B cell (primary cell): ENCODE measurements around the gene CTNNA2. TPM values are rescaled to one million over a fixed set of nuclear protein-coding genes. Genes with fewer than 3 reads are reported as not detected.

Experiments
- ATAC-seq: fragments of 200-7000 bp; cut with Tn5 transposase; one replicate; pipeline ENCODE4 v1.10.0; 2021; ENCODE audit warnings: low read depth, mild to moderate bottlenecking, moderate number of reproducible peaks, moderate library complexity
- CTCF ChIA-PET: fragments of 350-600 bp; sonication (Branson Sonifier 250); formaldehyde crosslinking; loops from one replicate; lab custom pipeline; 2021; ENCODE audit warnings: antibody characterized with exemption, inconsistent platforms; lab: Charles Lee
- POLR2A ChIA-PET: fragments of 350-600 bp; sonication (Branson Sonifier 250); formaldehyde crosslinking; loops from one replicate; lab custom pipeline; 2021; ENCODE audit warnings: antibody characterized with exemption; lab: Charles Lee
- DNase-seq: peaks from one replicate; pipeline ENCODE4 v3.0.0; 2013
- H2AFZ ChIP-seq: 2 replicates; pipeline ENCODE4 v1.6.1; 2012; ENCODE audit warnings: mild to moderate bottlenecking, low read depth, low read length; ENCODE audit not compliant: insufficient read depth, poor library complexity, severe bottlenecking
- H3K27ac ChIP-seq, 2 donors: 1 replicate in 1 of 2; 2 replicates in 1 of 2; pipeline ENCODE4 v1.5.1; 2012 to 2013; ENCODE audit warnings: low read length in 2 of 2, mild to moderate bottlenecking in 2 of 2, moderate library complexity in 1 of 2
- H3K27me3 ChIP-seq, 4 experiments: fragments of 200-600 bp in 1 of 4; sonication (generic) in 1 of 4; replicated peaks in 1 of 4; 1 replicate in 2 of 4; 2 replicates in 2 of 4; pipeline versions ENCODE4 v1.6.1 to v1.7.0; 2013 to 2016; ENCODE audit warnings: low read length in 3 of 4, mild to moderate bottlenecking in 2 of 4, mixed read lengths in 1 of 4, moderate library complexity in 1 of 4; ENCODE audit not compliant: insufficient read depth in 4 of 4, control insufficient read depth in 3 of 4; ENCODE audit errors: control extremely low read depth in 1 of 4
- H3K36me3 ChIP-seq, 2 experiments: replicated peaks in 1 of 2; 1 replicate in 1 of 2; 2 replicates in 1 of 2; pipeline versions ENCODE4 v1.6.1 to v1.7.1; 2013; ENCODE audit warnings: low read length in 1 of 2; ENCODE audit not compliant: insufficient read depth in 2 of 2, control insufficient read depth in 1 of 2; ENCODE audit errors: control extremely low read depth in 1 of 2, extremely low read depth in 1 of 2
- H3K4me1 ChIP-seq, 2 donors: fragments of 200-600 bp in 1 of 2; sonication (generic) in 1 of 2; 1 replicate in 1 of 2; 2 replicates in 1 of 2; pipeline versions ENCODE4 v1.5.1 to v1.6.1; 2013 to 2017; ENCODE audit warnings: low read length in 2 of 2; ENCODE audit not compliant: control insufficient read depth in 2 of 2, insufficient read depth in 2 of 2
- H3K4me2 ChIP-seq: replicated peaks from 2 replicates; pipeline ENCODE3; 2012; ENCODE audit warnings: mild to moderate bottlenecking, low read depth, low read length; ENCODE audit not compliant: poor library complexity, severe bottlenecking
- H3K4me3 ChIP-seq, 5 experiments: fragments of 200-600 bp in 1 of 5; sonication (generic) in 1 of 5; 1 replicate in 3 of 5; 2 replicates in 2 of 5; pipeline versions ENCODE4 v1.5.1 to v1.7.0; 2011 to 2016; ENCODE audit warnings: low read length in 4 of 5, mild to moderate bottlenecking in 4 of 5, low read depth in 2 of 5, control low read depth in 1 of 5, moderate library complexity in 1 of 5; ENCODE audit not compliant: insufficient read depth in 1 of 5; ENCODE audit errors: control extremely low read depth in 1 of 5, extremely low read depth in 1 of 5
- H3K79me2 ChIP-seq: fragments of 200-600 bp; sonication (generic); one replicate; pipeline ENCODE4 v1.6.0; 2016; ENCODE audit warnings: low read length; ENCODE audit not compliant: control insufficient read depth, insufficient read depth
- H3K9ac ChIP-seq: fragments of 200-600 bp; sonication (generic); 2 replicates; pipeline ENCODE4 v1.6.1; 2017; ENCODE audit warnings: mild to moderate bottlenecking, low read length, moderate library complexity
- H3K9me3 ChIP-seq, 3 donors: one replicate each; pipeline versions ENCODE4 v1.6.1 to v1.7.1; 2013; ENCODE audit warnings: low read length in 2 of 3; ENCODE audit not compliant: control insufficient read depth in 2 of 3, insufficient read depth in 1 of 3; ENCODE audit errors: control extremely low read depth in 1 of 3
- H4K20me1 ChIP-seq: 2 replicates; pipeline ENCODE4 v1.6.0; 2012; ENCODE audit warnings: mild to moderate bottlenecking, low read length; ENCODE audit not compliant: insufficient read depth, control insufficient read depth, poor library complexity, severe bottlenecking
- H3K27ac Mint-ChIP-seq: one replicate; pipeline ENCODE4 v1.8.0; 2021; ENCODE audit warnings: mixed read lengths
- H3K27me3 Mint-ChIP-seq: one replicate; pipeline ENCODE4 v1.8.0; 2021; ENCODE audit warnings: mixed read lengths
- H3K4me1 Mint-ChIP-seq: one replicate; pipeline ENCODE4 v1.8.0; 2021; ENCODE audit warnings: mixed read lengths
- H3K4me3 Mint-ChIP-seq: one replicate; pipeline ENCODE4 v1.8.0; 2021; ENCODE audit warnings: mixed read lengths
- H3K9me3 Mint-ChIP-seq: one replicate; pipeline ENCODE4 v1.8.0; 2022; ENCODE audit warnings: mixed read lengths; ENCODE audit not compliant: insufficient read depth
- EZH2 ChIP-seq: IDR thresholded peaks from 2 replicates; pipeline ENCODE4 v1.6.1; 2012; ENCODE audit warnings: borderline replicate concordance, low read depth, mild to moderate bottlenecking, moderate library complexity, low read length; ENCODE audit not compliant: insufficient read depth, poor library complexity, severe bottlenecking
- WGBS: methylation state at CpG from one replicate; pipeline ENCODE4 v1.1.5; 2013; ENCODE audit warnings: missing lambda C conversion rate; ENCODE audit not compliant: insufficient coverage; 5-methylcytosine and 5-hydroxymethylcytosine counted together
- intact Hi-C: fragments of 100-400 bp; cut with micrococcal nuclease; formaldehyde crosslinking; loops from one replicate; pipeline ENCODE4 v1.10.0; 2022
- polyA plus RNA-seq: library from polyadenylated mRNA; depleted of rRNA; stranded (reverse); fragments of >200 nt; gene quantifications from 2 replicates; pipeline ENCODE4 v1.2.3, GENCODE V29; 2012
- total RNA-seq, 2 donors: library from RNA; stranded (reverse); fragments of 120-200 nt in 1 of 2; gene quantifications; 1 replicate in 1 of 2; 2 replicates in 1 of 2; pipeline versions ENCODE4 v1.2.3 to v1.2.4, GENCODE V29; 2013 to 2022
- TF ChIP-seq, protein P1 (sequence below): fragments of 200-600 bp; IDR thresholded peaks from one replicate; pipeline ENCODE4 v1.8.0; 2022; ENCODE audit warnings: antibody characterized with exemption, mild to moderate bottlenecking

The CTNNA2 gene
- total and polyA plus RNA-seq, 2 donors (not counting 1 experiment from before 2014, with no cell fraction given), result not detected

- Mint-ChIP-seq H3K4me1 (no peaks in the 10 kb centered on the region), H3K4me3 (no peak overlapping the region), H3K27ac (no peak overlapping the region), H3K27me3 (no peaks in the 10 kb centered on the region), H3K9me3 (peaks cover 10% of the 10 kb centered on the region)
- no peak overlapping the region for H3K4me2 ChIP-seq
- no peak overlapping the region for H3K9ac ChIP-seq
- POLR2A ChIA-PET, result no interaction called here
- no peak overlapping the region for H2AFZ ChIP-seq
- H3K79me2 ChIP-seq, result no peaks in the 10 kb centered on the region
- intact Hi-C loops, result no loop called here
- CTCF ChIA-PET, result no interaction called here
- TF ChIP-seq, protein P1, sequence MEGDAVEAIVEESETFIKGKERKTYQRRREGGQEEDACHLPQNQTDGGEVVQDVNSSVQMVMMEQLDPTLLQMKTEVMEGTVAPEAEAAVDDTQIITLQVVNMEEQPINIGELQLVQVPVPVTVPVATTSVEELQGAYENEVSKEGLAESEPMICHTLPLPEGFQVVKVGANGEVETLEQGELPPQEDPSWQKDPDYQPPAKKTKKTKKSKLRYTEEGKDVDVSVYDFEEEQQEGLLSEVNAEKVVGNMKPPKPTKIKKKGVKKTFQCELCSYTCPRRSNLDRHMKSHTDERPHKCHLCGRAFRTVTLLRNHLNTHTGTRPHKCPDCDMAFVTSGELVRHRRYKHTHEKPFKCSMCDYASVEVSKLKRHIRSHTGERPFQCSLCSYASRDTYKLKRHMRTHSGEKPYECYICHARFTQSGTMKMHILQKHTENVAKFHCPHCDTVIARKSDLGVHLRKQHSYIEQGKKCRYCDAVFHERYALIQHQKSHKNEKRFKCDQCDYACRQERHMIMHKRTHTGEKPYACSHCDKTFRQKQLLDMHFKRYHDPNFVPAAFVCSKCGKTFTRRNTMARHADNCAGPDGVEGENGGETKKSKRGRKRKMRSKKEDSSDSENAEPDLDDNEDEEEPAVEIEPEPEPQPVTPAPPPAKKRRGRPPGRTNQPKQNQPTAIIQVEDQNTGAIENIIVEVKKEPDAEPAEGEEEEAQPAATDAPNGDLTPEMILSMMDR, result no peak
- TF ChIP-seq EZH2, result no peak
- ATAC-seq (no peak), DNase-seq (no peak)
- H3K27me3 ChIP-seq, result no peaks in the 10 kb centered on the region
- H3K4me3 ChIP-seq, result no peak overlapping the region
- H3K27ac ChIP-seq, result no peak overlapping the region
- H3K36me3 ChIP-seq, result no peaks in the 10 kb centered on the region
- no peaks in the 10 kb centered on the region for H3K9me3 ChIP-seq
- no CpG with 5 or more reads among the region's 1 CpG for WGBS
- H4K20me1 ChIP-seq, result no peaks in the 10 kb centered on the region
- H3K4me1 ChIP-seq, result no peaks in the 10 kb centered on the region
Observed at GRCh38 chr2:80464275-80464674, 951.4 kb downstream of the CTNNA2 start.

DNA sequence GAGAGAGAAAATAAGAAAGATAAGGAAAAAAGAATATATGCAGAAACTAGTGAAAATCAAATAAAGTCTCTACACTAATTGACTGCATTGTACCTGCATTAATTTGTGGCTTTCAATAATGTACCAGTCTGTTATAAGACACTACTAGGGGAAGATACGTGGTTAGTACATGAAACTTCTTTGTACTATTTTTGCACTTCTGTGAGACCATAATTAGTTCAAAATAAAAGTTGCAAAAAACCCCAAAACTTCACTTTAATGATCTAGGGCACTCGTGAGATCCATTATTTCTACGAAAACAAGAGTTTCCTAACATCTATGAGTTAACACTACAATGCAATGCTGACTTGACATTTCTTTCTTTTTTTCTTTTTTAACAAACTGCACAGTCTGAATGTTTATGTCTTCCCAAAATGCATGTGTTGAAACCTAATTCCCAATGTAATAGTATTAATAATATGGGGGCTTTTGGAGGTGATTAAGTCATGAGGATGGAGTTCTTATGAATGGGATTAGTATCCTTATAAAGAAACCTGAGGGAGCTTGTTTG lies 954.5 kb downstream of the CTNNA2 start:
- no peak overlapping the region for H3K4me2 ChIP-seq
- ATAC-seq, result no peak

More for the DNA sequence above, 954.5 kb downstream of the CTNNA2 start:
- Histone ChIP-seq H3K9ac (no peak overlapping the region), H4K20me1 (no peaks in the 10 kb centered on the region), H3K4me1 (no peaks in the 10 kb centered on the region), H3K9me3 (peaks cover 0 to 3% (median 0%) of the 10 kb centered on the region in 3 donors), H3K36me3 (no peaks in the 10 kb centered on the region), H2AFZ (no peak overlapping the region), H3K4me3 (no peak overlapping the region), H3K27ac (no peak overlapping the region), H3K79me2 (no peaks in the 10 kb centered on the region), H3K27me3 (no peaks in the 10 kb centered on the region)
- H3K4me3 Mint-ChIP-seq, result no peak overlapping the region
- peaks cover 8% of the 10 kb centered on the region for H3K9me3 Mint-ChIP-seq
- no peak overlapping the region for H3K27ac Mint-ChIP-seq
- DNase-seq, result no peak
- H3K27me3 Mint-ChIP-seq, result no peaks in the 10 kb centered on the region
- WGBS, result 100% methylated on average over 2 of the region's 3 CpGs
- no peaks in the 10 kb centered on the region for H3K4me1 Mint-ChIP-seq
- intact Hi-C loops, result no loop called here
- ChIA-PET POLR2A (no interaction called here), CTCF (no interaction called here)
- no peak for TF ChIP-seq EZH2
- TF ChIP-seq, protein P1, result no peak
